ENCODE results near the gene ARHGAP30.
"Not testable (repeated sequence)": the region's sequence is repeated elsewhere in the genome, so short reads cannot be mapped to it uniquely, and the experiment has no call there.

Gene ARHGAP30

DNA sequence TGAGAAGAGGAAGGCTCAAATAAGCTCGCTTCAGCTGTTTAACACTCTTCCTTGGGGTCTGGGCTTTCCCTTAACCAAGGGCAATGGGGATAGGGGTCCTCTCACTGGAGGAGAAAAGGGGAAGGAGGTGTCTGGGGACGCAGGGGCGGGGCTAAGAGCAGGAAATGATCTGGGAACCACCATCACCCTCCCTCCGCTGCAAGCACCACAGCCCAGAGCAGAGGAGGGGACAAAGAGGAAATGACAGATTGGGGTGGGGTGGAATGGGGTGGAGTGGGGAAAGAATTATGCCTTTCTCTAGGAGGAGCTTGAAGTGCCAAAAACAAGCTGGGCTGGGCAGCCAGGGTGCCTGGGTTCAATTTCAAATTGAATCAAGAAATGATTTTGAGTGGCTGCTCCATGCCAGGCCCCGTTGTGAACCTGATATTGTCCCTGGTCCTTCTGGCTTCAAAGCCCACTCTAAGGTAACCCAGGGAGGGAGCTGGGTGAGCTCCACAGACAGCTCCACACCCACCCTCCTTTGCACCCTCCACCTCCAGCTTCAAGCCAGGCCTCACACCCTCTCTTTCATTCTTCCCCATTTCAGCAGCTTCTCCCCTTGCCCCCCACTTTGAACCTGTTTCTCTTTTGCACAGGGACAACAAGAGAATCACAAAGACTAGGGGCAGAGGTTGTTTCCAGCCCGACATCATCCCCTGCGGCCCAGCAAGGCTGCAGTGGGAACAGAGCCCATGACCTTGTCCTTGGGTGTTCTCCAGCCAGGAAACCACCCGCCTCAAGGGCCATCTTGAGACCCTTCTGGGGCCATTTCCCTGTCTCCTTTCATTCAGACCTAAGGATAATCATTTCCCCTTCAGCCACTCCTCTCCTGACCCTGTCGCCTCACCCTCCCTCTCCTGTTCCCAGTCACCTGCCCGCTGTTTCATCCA lies 1.1 kb downstream of the ARHGAP30 start:
- peak; percentile 82 for DNase-seq (ENCODE audit: low read depth)

DNA sequence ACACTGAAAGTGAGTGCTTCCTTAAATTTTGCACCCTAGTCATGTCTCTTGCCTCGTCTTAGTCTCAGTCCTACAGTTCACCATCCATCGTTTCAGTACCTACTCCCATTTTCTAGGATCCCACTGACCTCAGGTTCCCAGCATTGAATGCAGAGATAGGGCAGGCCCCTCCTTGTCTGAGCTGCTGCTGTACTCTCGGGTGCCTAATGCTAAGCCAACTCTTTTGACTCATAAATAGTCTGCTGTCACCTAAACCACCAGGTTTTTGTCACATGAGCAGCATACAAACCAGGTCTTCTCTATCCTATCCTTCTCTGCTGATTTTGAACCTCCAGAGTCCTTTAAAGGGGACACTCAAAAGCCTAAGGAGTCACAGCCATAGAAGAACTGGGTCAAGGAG lies 3.0 kb downstream of the ARHGAP30 start:
- DNase-seq (ENCODE audit: low read depth), result no peak

DNA sequence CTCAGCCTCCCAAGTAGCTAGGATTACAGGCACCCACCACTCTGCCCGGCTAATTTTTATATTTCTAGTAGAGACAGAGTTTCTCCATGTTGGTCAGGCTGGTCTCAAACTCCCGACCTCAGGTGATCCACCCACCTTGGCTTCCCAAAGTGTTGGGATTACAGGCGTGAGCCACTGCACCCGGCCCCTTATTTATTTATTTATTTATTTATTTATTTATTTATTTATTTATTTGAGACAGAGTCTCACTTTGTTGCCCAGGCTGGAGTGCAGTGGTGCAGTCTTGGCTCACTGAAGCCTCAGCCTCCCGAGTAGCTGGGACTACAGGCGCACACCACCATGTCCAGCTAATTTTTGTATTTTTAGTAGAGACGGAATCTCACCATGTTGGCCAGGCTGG lies 4.0 kb downstream of the ARHGAP30 start:
- not testable (repeated sequence) for DNase-seq (ENCODE audit: low read depth)

DNA sequence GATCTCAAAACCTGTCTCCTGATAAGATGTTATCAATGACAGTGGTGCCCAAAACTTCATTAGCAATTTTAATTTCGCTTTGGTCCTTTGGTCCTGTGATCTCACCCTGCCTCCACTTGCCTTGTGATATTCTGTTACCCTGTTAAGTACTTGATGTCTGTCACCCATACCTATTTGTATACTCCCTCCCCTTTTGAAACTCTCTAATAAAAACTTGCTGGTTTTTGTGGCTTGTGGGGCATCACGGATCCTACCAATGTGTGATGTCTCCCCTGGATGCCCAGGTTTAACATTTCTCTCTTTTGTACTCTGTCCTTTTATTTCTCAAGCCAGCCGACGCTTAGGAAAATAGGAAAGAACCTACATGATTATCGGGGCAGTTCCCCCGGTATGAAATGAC lies 5.8 kb downstream of the ARHGAP30 start:
- DNase-seq (ENCODE audit: low read depth), result not testable (repeated sequence)

DNA sequence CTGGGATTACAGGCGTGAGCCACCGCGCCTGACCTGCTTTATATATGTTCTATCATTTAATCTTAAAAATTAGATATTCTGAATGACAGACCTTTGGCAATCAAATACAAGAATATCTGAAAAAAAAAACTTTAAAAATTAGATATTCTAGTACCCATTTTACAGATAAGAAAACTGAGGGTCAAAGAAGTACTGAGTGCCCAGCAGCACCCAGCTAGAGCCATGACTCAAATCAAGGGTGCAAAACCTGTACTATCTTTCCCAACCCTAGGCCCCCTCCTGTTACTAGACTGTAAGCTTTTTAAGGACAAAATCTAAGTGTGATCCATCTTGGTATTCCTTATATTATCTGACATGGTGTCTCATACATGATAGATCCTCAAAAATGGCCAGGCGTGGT lies 8.3 kb downstream of the ARHGAP30 start:
- no peak for DNase-seq (ENCODE audit: low read depth)

DNA sequence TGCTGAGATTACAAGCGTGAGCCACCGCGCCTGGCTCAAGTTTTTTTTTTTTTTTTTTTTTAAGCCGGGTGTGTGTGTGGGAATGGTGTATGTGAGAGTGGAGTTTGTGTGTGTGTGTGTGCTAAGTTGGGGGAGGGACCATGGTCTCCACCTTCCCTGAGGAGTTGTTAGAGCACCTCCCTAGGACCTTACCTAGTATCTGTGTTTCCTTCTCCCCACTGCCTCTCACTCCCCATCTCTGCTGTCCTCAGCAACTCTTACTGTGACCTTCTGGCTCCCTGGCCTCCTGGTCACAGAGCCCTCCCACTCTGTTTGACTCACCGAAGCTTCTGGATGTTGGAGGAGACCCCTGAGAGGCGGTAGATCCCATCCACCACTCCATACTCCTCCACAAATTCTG lies 10.4 kb downstream of the ARHGAP30 start:
- no peak for DNase-seq (ENCODE audit: low read depth)

DNA sequence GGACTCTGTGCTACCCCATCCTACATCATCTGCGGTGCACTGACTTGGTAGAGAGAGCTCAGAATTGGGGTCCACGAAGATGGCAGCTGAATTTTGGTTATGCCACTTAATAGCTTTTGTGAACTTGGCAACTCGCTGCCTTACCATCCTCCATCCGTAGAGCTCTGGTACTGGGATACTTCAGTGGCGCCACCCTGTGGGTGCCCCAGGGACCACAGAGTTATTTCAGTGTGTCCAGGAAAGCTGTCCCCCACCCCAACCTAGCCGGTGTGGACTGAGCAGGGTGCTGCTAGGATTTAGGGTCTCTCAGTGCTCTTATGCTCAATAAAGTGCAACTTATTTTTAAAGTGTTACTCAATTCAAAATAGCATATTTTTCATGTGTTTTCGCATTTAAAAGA lies 14.9 kb downstream of the ARHGAP30 start:
- no peak for DNase-seq (ENCODE audit: low read depth)

DNA sequence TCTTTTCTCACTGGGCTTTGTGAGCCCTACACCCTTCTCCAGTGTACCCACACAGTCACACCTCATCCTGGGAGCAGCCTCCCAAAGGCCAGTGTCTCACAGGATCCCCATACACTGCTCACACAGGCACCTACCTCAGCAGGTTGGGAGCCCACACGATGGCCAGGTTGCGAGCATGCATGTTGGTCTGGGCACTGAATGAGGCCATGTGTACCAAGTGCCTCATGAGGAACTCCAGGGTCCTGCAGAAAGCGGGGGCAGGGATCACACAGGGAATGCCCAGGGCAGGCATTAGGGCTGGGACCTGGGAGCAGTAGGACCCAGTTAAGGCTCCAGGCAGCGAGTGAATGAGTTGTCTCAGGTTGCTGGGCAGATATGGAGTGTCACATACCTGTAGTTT lies 15.5 kb downstream of the ARHGAP30 start:
- no peak for DNase-seq (ENCODE audit: low read depth)

DNA sequence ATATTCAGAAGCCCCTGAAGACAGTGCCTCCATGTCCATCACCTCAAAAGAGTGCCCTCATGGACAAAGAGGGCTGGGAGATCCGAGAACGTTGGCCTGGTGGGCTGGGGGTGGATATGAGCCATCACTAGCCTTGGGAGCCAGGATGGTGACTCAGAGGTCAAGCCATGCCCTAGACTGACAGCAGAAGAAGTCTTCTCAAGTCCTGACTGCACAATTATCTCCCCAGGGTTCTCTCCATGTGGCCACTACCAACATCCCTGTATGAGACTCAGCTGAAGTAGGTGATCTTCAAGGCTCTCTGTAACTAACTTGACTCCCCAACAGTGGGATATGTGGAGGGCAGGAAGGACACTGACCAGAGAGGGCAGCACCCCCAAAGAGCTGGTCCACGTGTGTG lies 16.8 kb downstream of the ARHGAP30 start:
- DNase-seq (ENCODE audit: low read depth), result no peak

DNA sequence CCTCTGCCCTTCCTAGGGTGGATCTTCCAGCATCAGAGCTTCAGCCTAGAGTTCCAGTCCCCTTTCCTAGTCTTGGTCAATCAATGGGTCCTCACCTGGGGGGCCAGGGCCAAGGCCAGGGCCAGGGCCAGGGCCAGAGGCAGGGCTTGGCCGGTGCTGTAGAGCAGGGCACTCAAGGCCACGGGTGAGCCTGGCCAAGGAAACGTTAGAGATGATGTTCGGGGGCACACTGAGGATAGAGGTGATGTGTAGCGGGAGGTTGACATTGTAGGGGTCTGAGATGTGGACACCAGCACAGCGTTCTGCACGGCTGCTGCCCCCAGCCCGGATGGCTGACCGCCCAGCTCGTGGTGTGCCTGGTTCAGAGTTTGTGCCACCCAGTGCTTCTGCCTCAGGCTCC lies 18.5 kb downstream of the ARHGAP30 start:
- no peak for DNase-seq (ENCODE audit: low read depth)

DNA sequence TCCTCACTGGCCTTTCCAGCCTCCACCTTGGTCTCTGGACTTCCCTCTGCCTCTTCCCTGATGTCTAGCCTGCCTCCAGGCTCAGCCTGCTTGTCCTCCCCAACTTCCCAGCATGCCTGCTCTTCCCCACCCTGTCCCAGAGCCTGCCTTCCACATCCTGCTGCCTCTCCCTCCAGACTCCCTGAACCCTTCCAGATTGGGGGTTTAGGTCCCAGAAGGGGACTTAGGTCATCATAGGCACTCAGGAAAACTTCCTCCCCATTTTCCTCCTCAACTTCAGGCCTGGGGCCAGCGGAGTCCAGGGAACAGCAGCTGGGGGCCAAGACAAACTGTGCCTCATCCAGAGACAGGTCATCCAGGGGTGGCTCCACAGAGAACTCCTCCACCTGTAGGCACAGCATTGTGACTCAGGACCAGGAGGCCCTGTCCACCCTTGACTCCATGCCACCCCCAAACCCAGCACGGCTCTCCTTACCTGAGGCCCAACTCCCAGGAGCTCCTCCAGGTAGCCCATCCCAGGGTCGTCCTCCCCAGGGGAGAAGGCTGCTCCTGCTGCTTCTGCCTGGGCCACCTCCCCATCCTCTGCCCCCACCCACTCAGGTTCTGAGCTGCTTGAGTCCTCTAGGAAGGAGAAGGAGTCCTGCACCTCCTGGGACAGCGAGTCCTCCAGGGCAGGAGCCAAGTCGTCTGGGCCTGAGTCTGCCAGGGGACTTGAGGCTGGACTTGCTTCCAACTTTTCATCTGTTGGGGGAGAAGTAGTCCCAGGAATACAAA lies 20.6 kb downstream of the ARHGAP30 start:
- no peak for DNase-seq (ENCODE audit: low read depth)

DNA sequence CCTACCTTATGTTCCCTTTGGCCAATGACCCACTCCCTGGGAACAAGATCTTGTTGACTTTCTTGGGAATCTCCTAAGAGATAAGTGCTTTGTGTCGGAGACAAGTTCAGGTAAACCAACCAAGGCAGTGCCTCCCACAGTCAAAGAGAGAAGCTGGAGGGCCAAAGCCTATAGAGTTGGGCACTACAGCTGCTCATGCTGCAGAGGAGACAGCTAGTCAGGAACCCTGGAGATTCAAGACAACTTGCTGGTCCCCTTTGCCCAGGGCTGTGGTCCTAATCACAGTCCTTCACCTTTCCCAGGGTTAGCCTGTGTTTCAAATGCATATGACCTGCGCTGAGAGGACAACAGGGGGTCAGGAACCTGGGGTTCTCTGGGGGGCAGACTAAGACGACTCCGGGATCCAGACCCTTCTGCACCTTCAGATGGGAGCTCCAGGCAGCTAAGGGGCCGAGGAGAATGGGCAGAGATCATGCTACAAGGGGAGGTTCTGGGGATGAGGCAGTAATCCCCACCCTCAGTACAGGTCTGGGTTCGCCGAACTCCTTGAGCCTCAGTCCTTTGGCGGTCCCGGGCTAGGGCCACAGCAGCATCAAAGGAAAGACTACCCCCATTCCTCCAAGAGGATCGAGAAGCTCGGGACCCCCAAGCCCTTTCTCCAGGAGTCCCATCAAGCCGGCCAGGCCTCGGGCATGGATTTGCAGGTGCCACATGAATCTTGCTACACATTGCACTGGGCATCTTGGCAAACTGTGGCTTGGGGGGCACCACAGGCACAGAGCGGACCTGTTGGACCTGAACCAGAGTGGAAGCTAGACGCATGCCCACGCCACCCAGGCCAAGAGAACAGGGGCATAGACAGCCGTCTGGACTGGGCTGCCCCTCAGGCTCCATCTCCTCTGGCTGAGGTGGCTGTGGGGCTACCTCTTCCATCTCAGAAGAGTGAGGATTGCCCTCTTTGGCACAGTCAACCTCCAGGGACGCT lies 22.0 kb downstream of the ARHGAP30 start:
- no peak for DNase-seq (ENCODE audit: low read depth)

DNA sequence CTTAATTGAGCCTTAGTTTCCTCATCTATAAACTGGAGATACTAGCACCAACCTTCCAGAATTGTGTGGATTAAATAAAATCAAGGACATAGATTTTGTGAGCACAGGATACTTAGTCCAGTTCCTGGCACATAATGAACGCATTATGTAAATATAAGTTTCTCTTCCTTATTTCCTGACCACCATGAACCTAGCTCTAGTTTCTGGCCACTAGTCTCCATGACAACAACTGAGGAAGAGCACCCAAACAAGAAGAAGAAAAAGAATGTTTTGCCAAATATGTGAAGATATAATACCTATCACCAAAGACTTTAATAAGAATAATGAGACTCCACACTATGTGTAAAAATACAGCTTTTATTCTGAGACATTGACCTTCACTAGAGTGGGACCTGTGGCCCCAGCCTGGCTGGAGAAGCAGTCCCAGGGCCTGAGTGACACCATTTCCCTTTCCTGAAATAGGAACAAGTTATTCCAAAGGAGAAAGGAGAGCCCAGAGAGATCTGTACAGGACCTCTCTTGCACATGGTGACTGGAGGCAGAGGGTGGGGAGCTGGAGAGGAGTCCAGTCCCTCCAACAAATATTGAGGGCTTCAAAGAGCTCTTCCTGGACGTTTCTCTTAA lies 23.0 kb downstream of the ARHGAP30 start:
- no peak for DNase-seq (ENCODE audit: low read depth)

DNA sequence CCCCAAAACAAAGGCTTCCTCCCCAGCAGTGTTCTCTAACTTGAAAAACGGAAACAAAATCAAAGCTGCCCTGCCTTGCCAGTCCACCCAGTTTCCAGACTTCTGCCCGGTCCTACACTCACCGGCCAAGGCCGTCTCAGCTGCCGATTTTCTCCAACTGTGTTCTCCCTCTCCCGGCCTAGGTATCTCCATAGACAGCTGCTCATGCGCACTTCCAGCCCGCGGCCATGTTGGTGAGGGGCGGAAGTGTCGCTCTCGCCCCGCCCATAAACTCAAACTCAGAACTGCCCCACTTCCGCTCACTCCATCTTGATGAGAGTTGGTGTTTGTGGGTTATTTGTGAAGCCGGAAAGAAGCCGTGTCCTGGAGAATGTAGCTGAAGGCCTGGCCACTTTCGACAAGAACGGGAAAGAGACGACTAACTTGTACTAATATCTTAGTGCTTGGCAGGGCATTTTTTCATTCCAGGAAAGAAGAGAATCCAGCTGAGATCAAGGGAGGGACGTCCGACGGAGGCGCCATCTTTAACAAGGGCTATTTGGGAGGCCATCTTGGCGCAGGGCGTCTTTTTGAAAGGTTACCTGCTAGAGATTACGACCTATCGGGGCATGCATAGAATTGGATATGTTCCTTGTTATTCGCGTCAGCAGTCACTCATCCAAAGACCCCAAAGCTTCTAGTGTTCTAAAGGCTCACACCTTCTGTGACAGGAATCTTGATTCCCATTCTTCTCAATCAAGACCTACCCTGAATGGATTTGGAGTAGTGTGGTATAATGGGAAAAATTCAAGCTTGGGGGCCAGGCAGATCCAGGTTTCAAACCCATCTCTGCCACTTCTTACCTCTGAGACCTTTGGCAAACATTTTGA lies 23.7 kb downstream of the ARHGAP30 start, which contains the start of gene USF1:
Gene USF1 (minus strand): TSS at position 242 of the 869 bp plus-strand sequence. CDS start 2,702 bp downstream, outside the sequence.
- DNase-seq (ENCODE audit: low read depth), result peak; percentile 84

DNA sequence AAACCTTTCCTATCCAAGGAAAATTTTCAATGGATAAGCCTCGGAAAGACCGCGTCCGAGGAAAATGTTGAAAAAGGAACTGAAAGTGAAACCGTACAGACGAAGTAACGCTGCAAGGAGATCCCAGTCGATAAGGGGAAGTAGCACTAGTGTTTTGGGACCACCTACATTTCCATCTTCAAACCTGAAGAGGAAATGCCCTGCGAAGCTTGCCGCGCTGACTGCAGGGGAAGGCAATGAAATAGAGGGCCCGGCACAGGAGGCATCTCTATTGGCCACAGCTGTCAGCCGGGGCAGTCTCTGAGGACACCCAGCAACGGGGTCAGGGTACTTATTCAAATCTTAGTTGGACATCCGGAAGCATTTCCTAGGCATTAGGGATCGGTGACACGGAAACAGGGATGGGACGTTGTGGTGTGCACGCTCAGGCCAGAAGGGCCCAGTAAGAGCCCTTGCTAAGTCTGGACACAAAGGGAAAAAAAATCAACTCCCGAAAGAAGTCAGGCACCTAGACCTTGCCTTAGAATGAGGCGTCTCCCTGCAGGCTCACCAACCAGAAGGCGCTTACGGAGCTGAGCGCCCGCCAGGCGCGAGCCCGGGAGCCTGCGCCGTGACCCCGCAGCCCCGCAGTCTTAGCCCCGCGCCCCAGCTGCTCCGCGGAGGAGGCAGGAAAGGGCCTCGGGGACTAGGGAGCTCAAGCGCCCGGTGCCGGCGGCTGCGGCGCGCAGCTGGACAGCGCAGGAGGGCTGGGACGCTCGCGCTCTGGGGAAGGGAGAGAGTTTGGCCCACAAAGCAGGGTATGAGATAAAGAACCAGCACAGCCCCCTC lies 24.6 kb downstream of the ARHGAP30 start:
- DNase-seq (ENCODE audit: low read depth), result peak; percentile 43

DNA sequence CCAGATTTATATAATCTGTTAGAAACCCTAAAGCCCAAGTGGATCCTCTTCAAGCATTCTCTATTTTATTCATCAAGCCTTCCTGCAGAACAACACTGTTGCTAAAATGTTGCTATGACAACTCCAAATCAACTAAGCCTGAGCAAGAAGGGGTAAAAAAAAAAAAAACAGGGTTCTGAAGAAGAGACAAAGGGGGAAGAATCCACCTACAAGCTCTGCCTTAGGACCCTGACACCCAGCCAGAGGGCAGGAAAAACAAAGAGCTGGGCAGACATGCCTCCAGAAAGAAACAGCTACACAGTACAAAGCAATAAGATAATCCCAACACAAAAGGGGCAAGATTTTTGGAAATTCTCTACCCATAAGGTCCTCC lies 25.2 kb downstream of the ARHGAP30 start:
- DNase-seq (ENCODE audit: low read depth), result no peak

DNA sequence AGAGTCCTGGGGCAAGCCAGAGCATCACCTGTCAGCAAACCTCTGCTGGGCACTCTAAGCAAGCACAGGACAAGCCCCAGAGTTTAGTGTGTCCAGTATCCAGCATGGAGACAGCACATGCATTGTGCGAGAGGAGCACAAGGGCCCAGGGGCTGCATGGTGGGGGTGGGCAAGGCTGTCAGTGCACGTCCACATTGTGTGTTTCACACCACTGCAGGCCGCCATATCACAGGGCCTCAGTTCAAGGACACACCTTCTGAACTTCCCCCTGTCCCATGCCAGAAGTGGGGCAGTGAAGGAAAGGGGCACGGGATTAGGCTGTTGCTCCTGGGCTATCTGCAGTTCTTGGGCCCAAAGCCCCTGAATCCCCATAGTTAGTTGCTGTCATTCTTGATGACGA lies 30.1 kb downstream of the ARHGAP30 start:
- DNase-seq (ENCODE audit: low read depth), result no peak

DNA sequence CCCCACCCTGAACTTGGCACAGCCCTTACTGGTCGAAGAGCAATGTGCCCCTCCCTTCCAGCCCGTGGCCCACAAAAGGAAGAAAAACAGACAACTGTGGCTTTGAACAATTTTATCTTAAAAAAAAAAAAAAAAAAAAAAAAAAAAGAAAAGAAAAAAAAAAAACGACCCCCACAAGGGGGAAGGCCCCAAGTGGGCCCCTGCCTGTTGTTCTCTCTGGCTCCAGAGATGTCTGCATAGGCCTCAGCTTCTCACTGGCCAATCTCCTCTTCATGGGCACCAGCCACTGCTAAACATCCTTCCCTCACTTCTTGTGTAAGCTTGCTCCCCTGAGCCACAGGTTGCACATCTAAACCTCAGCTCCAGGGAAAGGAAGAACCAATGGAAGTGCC lies 30.5 kb downstream of the ARHGAP30 start:
- no peak for DNase-seq (ENCODE audit: low read depth)

DNA sequence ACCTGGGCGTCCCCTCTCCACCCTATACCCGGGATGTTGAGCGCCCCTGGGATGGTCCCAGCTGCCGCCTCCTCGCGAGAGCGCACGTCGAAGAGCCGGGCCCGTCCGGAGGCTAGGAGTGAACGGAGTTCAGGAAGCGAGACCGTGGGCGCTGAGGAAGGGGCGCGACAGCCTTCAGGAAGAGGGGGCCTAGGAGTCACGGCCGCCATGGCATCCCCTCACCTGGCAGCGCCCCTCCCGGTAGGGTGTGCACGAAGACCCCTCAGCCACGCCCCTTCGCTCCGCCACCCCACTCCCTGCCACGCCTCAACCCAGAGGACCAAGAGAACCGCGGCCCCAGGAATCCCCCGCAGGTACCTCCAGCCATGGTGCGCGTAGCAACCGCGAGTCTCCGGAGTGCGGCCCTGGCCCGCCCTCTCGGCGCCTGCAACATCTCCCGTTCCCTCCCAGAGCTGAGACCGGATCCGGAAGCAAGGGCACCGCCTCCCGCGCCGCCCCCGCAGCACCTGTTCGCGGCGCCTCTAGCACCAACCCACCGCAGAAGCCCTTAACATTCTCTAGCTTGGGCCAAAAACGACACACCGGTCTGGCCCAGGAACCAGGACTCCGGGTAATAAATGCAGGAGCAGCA lies 31.1 kb downstream of the ARHGAP30 start, which contains the start of gene TSTD1:
Gene TSTD1 (minus strand): TSS at position 442 of the 631 bp plus-strand sequence. CDS start 75 bp downstream, at position 367.
- DNase-seq (ENCODE audit: low read depth), result peak; percentile 84
